Liver (tissue), 9 donors: ENCODE results near the gene SLC35A2. TPM values are rescaled to one million over a fixed set of nuclear protein-coding genes. Genes with fewer than 3 reads are reported as not detected.

Experiments
- DNase-seq: peaks from one replicate; pipeline ENCODE4 v3.0.0-alpha.2; 2017; ENCODE audit warnings: low spot score
- H3K27ac ChIP-seq, 2 donors: one replicate each; pipeline ENCODE4 v1.7.0; 2013; ENCODE audit warnings: inconsistent platforms in 2 of 2, low read length in 2 of 2, control low read depth in 1 of 2, low read depth in 1 of 2, mild to moderate bottlenecking in 1 of 2
- H3K27me3 ChIP-seq, 4 donors: one replicate each; pipeline versions ENCODE4 v1.6.1 to v1.7.0; 2013; ENCODE audit warnings: low read length in 3 of 4, inconsistent platforms in 1 of 4, mild to moderate bottlenecking in 1 of 4, moderate library complexity in 1 of 4; ENCODE audit not compliant: control insufficient read depth in 4 of 4, insufficient read depth in 4 of 4
- H3K36me3 ChIP-seq, 4 donors: one replicate each; pipeline versions ENCODE4 v1.6.1 to v1.7.0; 2013; ENCODE audit warnings: low read length in 3 of 4, mild to moderate bottlenecking in 3 of 4, low read depth in 1 of 4, moderate library complexity in 1 of 4; ENCODE audit not compliant: control insufficient read depth in 4 of 4, insufficient read depth in 3 of 4
- H3K4me1 ChIP-seq, 4 donors: one replicate each; pipeline versions ENCODE4 v1.6.1 to v1.7.0; 2013; ENCODE audit warnings: low read length in 3 of 4, mild to moderate bottlenecking in 3 of 4, moderate library complexity in 1 of 4; ENCODE audit not compliant: control insufficient read depth in 4 of 4, insufficient read depth in 4 of 4
- H3K4me3 ChIP-seq, 3 donors: one replicate each; pipeline versions ENCODE4 v1.6.1 to v1.7.0; 2013; ENCODE audit warnings: low read length in 3 of 3, control low read depth in 1 of 3, low read depth in 1 of 3, mild to moderate bottlenecking in 1 of 3
- H3K9ac ChIP-seq, 2 donors: one replicate each; pipeline ENCODE4 v1.7.0; 2013; ENCODE audit warnings: low read length in 2 of 2, mild to moderate bottlenecking in 2 of 2, moderate library complexity in 2 of 2, control low read depth in 1 of 2, low read depth in 1 of 2
- H3K9me3 ChIP-seq, 4 donors: one replicate each; pipeline versions ENCODE4 v1.6.1 to v1.7.0; 2013; ENCODE audit warnings: low read length in 3 of 4; ENCODE audit not compliant: control insufficient read depth in 4 of 4
- FOXA1 ChIP-seq: IDR thresholded peaks from 2 replicates; pipeline ENCODE4 v1.6.1; 2016; ENCODE audit warnings: antibody characterized with exemption
- GABPA ChIP-seq, 2 donors: IDR thresholded peaks in 1 of 2; conservative IDR thresholded peaks in 1 of 2; 2 replicates each; pipeline ENCODE4 v1.6.1; 2016; ENCODE audit warnings: antibody characterized with exemption in 2 of 2, mild to moderate bottlenecking in 1 of 2, moderate library complexity in 1 of 2
- HNF4A ChIP-seq, 2 donors: conservative IDR thresholded peaks; 2 replicates each; pipeline ENCODE4 v1.6.1; 2016; ENCODE audit warnings: antibody characterized with exemption in 2 of 2, mild to moderate bottlenecking in 2 of 2
- HNF4G ChIP-seq: IDR thresholded peaks from 2 replicates; pipeline ENCODE4 v1.6.1; 2016; ENCODE audit warnings: antibody characterized with exemption
- JUND ChIP-seq, 2 donors: IDR thresholded peaks; 2 replicates each; pipeline ENCODE4 v1.6.1; 2016; ENCODE audit warnings: antibody characterized with exemption in 2 of 2
- NR2F2 ChIP-seq: IDR thresholded peaks from 2 replicates; pipeline ENCODE4 v1.6.1; 2016; ENCODE audit warnings: antibody characterized with exemption
- RAD21 ChIP-seq, 2 donors: IDR thresholded peaks; 2 replicates each; pipeline ENCODE4 v1.6.1; 2016; ENCODE audit warnings: antibody characterized with exemption in 2 of 2, mild to moderate bottlenecking in 2 of 2
- RXRA ChIP-seq, 2 donors: IDR thresholded peaks; 2 replicates each; pipeline ENCODE4 v1.6.1; 2017 to 2018; ENCODE audit warnings: antibody characterized with exemption in 2 of 2, mild to moderate bottlenecking in 1 of 2
- SP1 ChIP-seq: IDR thresholded peaks from 2 replicates; pipeline ENCODE4 v1.6.1; 2018; ENCODE audit warnings: antibody characterized with exemption, mild to moderate bottlenecking
- TAF1 ChIP-seq: conservative IDR thresholded peaks from 2 replicates; pipeline ENCODE4 v1.6.1; 2016; ENCODE audit warnings: antibody characterized with exemption, mild to moderate bottlenecking
- YY1 ChIP-seq: IDR thresholded peaks from 2 replicates; pipeline ENCODE4 v1.6.1; 2016; ENCODE audit warnings: antibody characterized with exemption, mild to moderate bottlenecking
- WGBS: extraction: QIAGEN DNeasy Blood & Tissue Kit; methylation state at CpG from one replicate; pipeline ENCODE4 v1.1.7; 2013; 5-methylcytosine and 5-hydroxymethylcytosine counted together
- polyA plus RNA-seq, 2 donors: library from polyadenylated mRNA; stranded (reverse) in 1 of 2; unstranded in 1 of 2; fragments of 200-250 nt in 1 of 2; fragments of >200 nt in 1 of 2; fragmentation: Nextera tagmentation in 1 of 2; extraction: Ambion mirVana in 1 of 2; gene quantifications; one replicate each; pipeline versions ENCODE4 v1.2.1 to v1.2.3, GENCODE V29; 2013 to 2015
- total RNA-seq, 2 donors: library from RNA; depleted of rRNA; stranded (reverse); fragments of >200 nt; gene quantifications; one replicate each; pipeline ENCODE4 v1.2.3, GENCODE V29; 2014
- TF ChIP-seq, protein P1 (sequence below): fragments of 150-350 bp; IDR thresholded peaks from 2 replicates; pipeline ENCODE4 v1.5.1; 2017; ENCODE audit warnings: improper control_type of control experiment, low read depth, low read length; ENCODE audit not compliant: missing input control
- TF ChIP-seq, protein P2 (sequence below): IDR thresholded peaks from 2 replicates; pipeline ENCODE4 v1.6.1; 2016; ENCODE audit warnings: antibody characterized with exemption
- TF ChIP-seq, protein P3 (sequence below): IDR thresholded peaks from 2 replicates; pipeline ENCODE4 v1.6.1; 2016; ENCODE audit warnings: antibody characterized with exemption, mild to moderate bottlenecking
- TF ChIP-seq, protein P4 (sequence below): IDR thresholded peaks from 2 replicates; pipeline ENCODE4 v1.6.1; 2016; ENCODE audit warnings: antibody characterized with exemption
- TF ChIP-seq, protein P5 (sequence below): IDR thresholded peaks from 2 replicates; pipeline ENCODE4 v1.6.1; 2016; ENCODE audit warnings: antibody characterized with exemption
- donor health status: healthy.
- donor health status: healthy.
- donor health status: healthy.
- donor health status: healthy.
- donor health status: healthy.

The SLC35A2 gene
- total and polyA plus RNA-seq, 4 donors: 10.0 to 26.9 (median 14.4) TPM

DNA sequence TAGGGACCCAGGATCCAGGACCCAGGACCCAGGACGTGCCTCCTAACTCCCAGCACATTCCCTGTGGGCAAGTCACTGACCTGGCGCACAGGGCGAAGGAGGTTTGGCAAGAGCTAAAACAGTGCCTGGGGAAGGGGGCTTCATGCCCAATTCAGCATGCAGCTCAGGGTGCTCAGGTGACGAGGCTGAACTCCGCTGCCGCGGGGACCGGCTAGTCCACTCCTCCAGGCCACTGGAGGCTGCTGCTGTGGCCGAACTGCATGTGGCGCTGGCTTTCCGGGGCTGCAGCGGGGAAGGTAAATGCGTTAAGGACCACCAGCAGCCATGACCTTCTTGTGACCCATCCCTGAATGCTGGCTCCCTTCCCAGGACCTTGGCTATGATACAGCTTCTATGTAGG, 12.3 kb upstream of the SLC35A2 start:
- H3K9me3 ChIP-seq: no peaks in the 10 kb centered on the region
- TF ChIP-seq FOXA1 (no peak), HNF4A (conservative IDR thresholded peaks at IDR 0.05) (no peak), GABPA (IDR thresholded peaks at IDR 0.05 in 1 of 2, conservative IDR thresholded peaks at IDR 0.05 in 1 of 2) (no peak), JUND (IDR thresholded peaks at IDR 0.05) (no peak), HNF4G (no peak), TAF1 (no peak), RAD21 (IDR thresholded peaks at IDR 0.05) (no peak), RXRA (IDR thresholded peaks at IDR 0.05) (no peak), YY1 (no peak)
- TF ChIP-seq, protein P1, sequence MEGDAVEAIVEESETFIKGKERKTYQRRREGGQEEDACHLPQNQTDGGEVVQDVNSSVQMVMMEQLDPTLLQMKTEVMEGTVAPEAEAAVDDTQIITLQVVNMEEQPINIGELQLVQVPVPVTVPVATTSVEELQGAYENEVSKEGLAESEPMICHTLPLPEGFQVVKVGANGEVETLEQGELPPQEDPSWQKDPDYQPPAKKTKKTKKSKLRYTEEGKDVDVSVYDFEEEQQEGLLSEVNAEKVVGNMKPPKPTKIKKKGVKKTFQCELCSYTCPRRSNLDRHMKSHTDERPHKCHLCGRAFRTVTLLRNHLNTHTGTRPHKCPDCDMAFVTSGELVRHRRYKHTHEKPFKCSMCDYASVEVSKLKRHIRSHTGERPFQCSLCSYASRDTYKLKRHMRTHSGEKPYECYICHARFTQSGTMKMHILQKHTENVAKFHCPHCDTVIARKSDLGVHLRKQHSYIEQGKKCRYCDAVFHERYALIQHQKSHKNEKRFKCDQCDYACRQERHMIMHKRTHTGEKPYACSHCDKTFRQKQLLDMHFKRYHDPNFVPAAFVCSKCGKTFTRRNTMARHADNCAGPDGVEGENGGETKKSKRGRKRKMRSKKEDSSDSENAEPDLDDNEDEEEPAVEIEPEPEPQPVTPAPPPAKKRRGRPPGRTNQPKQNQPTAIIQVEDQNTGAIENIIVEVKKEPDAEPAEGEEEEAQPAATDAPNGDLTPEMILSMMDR: no peak
- TF ChIP-seq, protein P2, sequence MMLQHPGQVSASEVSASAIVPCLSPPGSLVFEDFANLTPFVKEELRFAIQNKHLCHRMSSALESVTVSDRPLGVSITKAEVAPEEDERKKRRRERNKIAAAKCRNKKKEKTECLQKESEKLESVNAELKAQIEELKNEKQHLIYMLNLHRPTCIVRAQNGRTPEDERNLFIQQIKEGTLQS: no peak
- TF ChIP-seq, protein P3, sequence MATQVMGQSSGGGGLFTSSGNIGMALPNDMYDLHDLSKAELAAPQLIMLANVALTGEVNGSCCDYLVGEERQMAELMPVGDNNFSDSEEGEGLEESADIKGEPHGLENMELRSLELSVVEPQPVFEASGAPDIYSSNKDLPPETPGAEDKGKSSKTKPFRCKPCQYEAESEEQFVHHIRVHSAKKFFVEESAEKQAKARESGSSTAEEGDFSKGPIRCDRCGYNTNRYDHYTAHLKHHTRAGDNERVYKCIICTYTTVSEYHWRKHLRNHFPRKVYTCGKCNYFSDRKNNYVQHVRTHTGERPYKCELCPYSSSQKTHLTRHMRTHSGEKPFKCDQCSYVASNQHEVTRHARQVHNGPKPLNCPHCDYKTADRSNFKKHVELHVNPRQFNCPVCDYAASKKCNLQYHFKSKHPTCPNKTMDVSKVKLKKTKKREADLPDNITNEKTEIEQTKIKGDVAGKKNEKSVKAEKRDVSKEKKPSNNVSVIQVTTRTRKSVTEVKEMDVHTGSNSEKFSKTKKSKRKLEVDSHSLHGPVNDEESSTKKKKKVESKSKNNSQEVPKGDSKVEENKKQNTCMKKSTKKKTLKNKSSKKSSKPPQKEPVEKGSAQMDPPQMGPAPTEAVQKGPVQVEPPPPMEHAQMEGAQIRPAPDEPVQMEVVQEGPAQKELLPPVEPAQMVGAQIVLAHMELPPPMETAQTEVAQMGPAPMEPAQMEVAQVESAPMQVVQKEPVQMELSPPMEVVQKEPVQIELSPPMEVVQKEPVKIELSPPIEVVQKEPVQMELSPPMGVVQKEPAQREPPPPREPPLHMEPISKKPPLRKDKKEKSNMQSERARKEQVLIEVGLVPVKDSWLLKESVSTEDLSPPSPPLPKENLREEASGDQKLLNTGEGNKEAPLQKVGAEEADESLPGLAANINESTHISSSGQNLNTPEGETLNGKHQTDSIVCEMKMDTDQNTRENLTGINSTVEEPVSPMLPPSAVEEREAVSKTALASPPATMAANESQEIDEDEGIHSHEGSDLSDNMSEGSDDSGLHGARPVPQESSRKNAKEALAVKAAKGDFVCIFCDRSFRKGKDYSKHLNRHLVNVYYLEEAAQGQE: no peak
- TF ChIP-seq, protein P4, sequence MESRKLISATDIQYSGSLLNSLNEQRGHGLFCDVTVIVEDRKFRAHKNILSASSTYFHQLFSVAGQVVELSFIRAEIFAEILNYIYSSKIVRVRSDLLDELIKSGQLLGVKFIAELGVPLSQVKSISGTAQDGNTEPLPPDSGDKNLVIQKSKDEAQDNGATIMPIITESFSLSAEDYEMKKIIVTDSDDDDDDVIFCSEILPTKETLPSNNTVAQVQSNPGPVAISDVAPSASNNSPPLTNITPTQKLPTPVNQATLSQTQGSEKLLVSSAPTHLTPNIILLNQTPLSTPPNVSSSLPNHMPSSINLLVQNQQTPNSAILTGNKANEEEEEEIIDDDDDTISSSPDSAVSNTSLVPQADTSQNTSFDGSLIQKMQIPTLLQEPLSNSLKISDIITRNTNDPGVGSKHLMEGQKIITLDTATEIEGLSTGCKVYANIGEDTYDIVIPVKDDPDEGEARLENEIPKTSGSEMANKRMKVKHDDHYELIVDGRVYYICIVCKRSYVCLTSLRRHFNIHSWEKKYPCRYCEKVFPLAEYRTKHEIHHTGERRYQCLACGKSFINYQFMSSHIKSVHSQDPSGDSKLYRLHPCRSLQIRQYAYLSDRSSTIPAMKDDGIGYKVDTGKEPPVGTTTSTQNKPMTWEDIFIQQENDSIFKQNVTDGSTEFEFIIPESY: no peak
- H3K4me3 ChIP-seq: no peak overlapping the region
- 91% methylated on average over 13 of the region's 13 CpGs for WGBS
- H3K27me3 ChIP-seq: no peaks in the 10 kb centered on the region
- H3K9ac ChIP-seq: no peak overlapping the region
- H3K4me1 ChIP-seq: peaks cover 0 to 12% (median 1%) of the 10 kb centered on the region in 4 donors
- no peak for DNase-seq
- H3K27ac ChIP-seq: no peak overlapping the region
- peaks cover 3 to 26% (median 6%) of the 10 kb centered on the region in 4 donors for H3K36me3 ChIP-seq

DNA sequence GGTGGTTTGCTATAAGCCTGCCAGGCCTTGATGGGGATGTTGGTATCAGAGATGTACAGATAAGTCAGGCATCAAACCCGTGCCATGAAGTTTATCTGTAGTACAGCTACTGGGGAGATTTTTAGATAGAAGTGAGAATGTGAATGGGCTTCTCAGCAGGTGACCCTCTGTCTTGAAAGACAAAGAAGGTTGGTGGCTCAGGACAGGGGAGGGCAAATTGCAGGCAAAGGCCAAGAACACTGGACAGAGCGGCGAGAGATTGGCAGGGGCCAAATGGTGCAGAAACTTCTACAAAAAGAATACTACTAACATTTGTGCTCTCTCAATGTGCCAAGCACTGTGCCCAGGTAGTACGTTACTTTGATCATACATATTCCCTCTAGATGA, 9.3 kb upstream of the SLC35A2 start:
- Histone ChIP-seq H3K4me1 (peaks cover 0 to 32% (median 9%) of the 10 kb centered on the region in 4 donors), H3K27ac (no peak overlapping the region), H3K36me3 (peaks cover 2 to 21% (median 3%) of the 10 kb centered on the region in 4 donors), H3K4me3 (no peak overlapping the region), H3K9me3 (no peaks in the 10 kb centered on the region), H3K9ac (no peak overlapping the region), H3K27me3 (peaks cover 0 to 2% (median 0%) of the 10 kb centered on the region in 4 donors)
- no peak for DNase-seq
- 94% methylated on average over 4 of the region's 4 CpGs for WGBS
- TF ChIP-seq, protein P3: no peak
- no peak for TF ChIP-seq HNF4A (conservative IDR thresholded peaks at IDR 0.05)
- TF ChIP-seq SP1: no peak
- TF ChIP-seq FOXA1: no peak
- no peak for TF ChIP-seq NR2F2
- TF ChIP-seq HNF4G: no peak
- no peak for TF ChIP-seq YY1
- TF ChIP-seq, protein P5, sequence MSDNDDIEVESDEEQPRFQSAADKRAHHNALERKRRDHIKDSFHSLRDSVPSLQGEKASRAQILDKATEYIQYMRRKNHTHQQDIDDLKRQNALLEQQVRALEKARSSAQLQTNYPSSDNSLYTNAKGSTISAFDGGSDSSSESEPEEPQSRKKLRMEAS: no peak
- TF ChIP-seq, protein P1: no peak
- TF ChIP-seq, protein P2: no peak
- TF ChIP-seq TAF1: no peak
- TF ChIP-seq JUND (IDR thresholded peaks at IDR 0.05): no peak
